ENCODE results near the gene ZNF653. TPM values are rescaled to one million over a fixed set of nuclear protein-coding genes. Genes with fewer than 3 reads are reported as not detected.

ZNF653 gene
- total and polyA plus RNA-seq, 9 of the 15 experiments (the other 6 are each of a cell fraction or from before 2014, with no cell fraction given), result 1.6 to 8.0 (median 4.2) TPM; not detected in 2

DNA sequence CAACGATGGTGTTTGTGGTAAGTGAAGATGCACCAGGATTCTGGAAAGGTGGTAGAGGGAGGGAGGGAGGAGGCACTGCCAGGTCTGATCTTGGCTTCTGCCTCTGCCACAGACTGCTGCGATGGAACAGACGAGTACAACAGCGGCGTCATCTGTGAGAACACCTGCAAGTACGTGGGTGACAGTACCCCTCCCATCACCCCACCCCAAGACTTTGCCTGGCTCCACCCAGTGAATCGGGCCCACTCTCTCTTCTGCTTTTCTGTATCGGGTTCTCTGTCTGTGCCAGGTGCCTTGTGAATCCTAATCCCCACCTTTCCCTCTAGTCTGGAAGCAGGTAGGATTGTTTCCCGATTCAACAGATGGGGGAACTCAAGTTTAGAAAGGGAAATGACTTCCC, 67.7 kb downstream of the ZNF653 start (continued):
- no peak for TF ChIP-seq ZNF407 (IDR thresholded peaks at IDR 0.05; ENCODE audit: low read depth)
- TF ChIP-seq, protein P1, sequence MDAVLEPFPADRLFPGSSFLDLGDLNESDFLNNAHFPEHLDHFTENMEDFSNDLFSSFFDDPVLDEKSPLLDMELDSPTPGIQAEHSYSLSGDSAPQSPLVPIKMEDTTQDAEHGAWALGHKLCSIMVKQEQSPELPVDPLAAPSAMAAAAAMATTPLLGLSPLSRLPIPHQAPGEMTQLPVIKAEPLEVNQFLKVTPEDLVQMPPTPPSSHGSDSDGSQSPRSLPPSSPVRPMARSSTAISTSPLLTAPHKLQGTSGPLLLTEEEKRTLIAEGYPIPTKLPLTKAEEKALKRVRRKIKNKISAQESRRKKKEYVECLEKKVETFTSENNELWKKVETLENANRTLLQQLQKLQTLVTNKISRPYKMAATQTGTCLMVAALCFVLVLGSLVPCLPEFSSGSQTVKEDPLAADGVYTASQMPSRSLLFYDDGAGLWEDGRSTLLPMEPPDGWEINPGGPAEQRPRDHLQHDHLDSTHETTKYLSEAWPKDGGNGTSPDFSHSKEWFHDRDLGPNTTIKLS (IDR thresholded peaks at IDR 0.05; ENCODE audit: borderline replicate concordance, low read depth), result no peak
- TF ChIP-seq NFE2 (IDR thresholded peaks at IDR 0.05; ENCODE audit: low read depth), result no peak
- no peak for TF ChIP-seq FOS (IDR thresholded peaks at IDR 0.05; ENCODE audit: extremely low read depth, insufficient read length)
- TF ChIP-seq HMGXB4 (CRISPR knock-in tag; IDR thresholded peaks at IDR 0.05), result no peak
- TF ChIP-seq TAF9B (IDR thresholded peaks at IDR 0.05; ENCODE audit: partially characterized antibody), result no peak
- no peak for TF ChIP-seq ZFPM2 (CRISPR knock-in tag; IDR thresholded peaks at IDR 0.05)

Data from K562 (cell line).